ENCODE measurements around the gene GARS1.

GARS1 gene

DNA sequence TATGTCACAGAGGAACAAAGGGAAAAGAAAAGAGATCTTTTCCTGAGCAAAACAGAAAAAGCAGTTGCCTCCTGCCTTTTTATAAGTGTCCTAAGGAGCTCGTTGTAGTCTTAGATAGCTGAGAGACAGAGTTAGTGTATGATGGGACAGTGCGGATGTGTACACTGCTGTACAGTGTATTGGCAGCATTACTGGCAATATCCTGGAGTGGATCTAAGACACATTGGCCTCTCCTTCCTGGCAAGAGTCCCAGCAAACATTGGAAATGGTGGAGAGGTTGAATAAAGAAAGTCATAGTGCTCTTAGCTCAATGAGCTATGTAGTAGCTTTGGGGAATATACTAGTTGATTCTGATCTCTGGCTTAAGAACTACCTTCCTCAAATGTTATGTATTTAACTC is 22.7 kb downstream of the GARS1 start:
- H3K4me2 ChIP-seq (ENCODE audit: low read length): no peak overlapping the region
- H3K9ac ChIP-seq: no peak overlapping the region
- H3K36me3 ChIP-seq (ENCODE audit: control insufficient read depth, insufficient read depth, low read length): no peaks in the 10 kb centered on the region
- no peak overlapping the region for H3K27ac ChIP-seq
- H3K27me3 ChIP-seq (ENCODE audit: control insufficient read depth, insufficient read depth, low read length): no peaks in the 10 kb centered on the region
- H3K79me2 ChIP-seq: peaks cover 5% of the 10 kb centered on the region
- H3K4me3 ChIP-seq (ENCODE audit: low read depth, low read length): no peak overlapping the region
- H3K9me3 ChIP-seq (ENCODE audit: control insufficient read depth, low read length): no peaks in the 10 kb centered on the region
- peaks cover 2% of the 10 kb centered on the region for H3K4me1 ChIP-seq
- H2AFZ ChIP-seq: no peak overlapping the region
- TF ChIP-seq, protein P1, sequence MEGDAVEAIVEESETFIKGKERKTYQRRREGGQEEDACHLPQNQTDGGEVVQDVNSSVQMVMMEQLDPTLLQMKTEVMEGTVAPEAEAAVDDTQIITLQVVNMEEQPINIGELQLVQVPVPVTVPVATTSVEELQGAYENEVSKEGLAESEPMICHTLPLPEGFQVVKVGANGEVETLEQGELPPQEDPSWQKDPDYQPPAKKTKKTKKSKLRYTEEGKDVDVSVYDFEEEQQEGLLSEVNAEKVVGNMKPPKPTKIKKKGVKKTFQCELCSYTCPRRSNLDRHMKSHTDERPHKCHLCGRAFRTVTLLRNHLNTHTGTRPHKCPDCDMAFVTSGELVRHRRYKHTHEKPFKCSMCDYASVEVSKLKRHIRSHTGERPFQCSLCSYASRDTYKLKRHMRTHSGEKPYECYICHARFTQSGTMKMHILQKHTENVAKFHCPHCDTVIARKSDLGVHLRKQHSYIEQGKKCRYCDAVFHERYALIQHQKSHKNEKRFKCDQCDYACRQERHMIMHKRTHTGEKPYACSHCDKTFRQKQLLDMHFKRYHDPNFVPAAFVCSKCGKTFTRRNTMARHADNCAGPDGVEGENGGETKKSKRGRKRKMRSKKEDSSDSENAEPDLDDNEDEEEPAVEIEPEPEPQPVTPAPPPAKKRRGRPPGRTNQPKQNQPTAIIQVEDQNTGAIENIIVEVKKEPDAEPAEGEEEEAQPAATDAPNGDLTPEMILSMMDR (IDR thresholded peaks at IDR 0.05): no peak

DNA sequence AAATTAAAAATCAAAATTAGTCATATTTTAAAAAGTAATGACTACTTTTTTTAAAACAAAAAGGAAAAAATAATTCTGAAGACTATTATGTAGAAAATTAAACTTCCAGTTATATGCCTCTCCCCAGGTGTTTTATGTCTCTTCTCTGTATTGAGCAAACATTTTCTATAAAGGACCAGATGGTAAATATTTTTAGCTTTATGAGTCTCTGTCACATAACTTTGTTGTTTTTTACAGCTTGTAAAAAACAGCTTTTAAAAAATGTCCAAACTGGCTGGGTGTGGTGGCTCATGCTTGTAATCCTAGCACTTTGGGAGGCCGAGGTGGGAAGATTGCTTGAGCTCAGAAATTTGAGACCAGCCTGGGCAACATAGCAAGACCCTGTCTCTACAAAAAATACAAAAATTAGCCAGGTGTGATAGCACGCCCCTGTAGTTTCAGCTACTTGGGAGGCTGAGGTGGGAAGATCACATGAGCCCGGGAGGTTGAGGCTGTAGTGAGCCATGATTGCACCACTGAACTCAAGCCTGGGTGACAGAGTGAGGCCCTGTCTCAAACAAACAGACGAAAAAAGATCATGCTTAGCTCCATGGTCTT is 23.5 kb downstream of the GARS1 start:
- no peaks in the 10 kb centered on the region for H3K36me3 ChIP-seq (ENCODE audit: control insufficient read depth, insufficient read depth, low read length)
- TF ChIP-seq, protein P1 (IDR thresholded peaks at IDR 0.05): no peak
- no peaks in the 10 kb centered on the region for H3K9me3 ChIP-seq (ENCODE audit: control insufficient read depth, low read length)
- no peaks in the 10 kb centered on the region for H3K27me3 ChIP-seq (ENCODE audit: control insufficient read depth, insufficient read depth, low read length)
- no peak overlapping the region for H2AFZ ChIP-seq
- H3K9ac ChIP-seq: no peak overlapping the region
- H3K4me1 ChIP-seq: peaks cover 2% of the 10 kb centered on the region
- no peak overlapping the region for H3K27ac ChIP-seq
- H3K79me2 ChIP-seq: peaks cover 5% of the 10 kb centered on the region
- H3K4me3 ChIP-seq (ENCODE audit: low read depth, low read length): no peak overlapping the region
- H3K4me2 ChIP-seq (ENCODE audit: low read length): no peak overlapping the region

DNA sequence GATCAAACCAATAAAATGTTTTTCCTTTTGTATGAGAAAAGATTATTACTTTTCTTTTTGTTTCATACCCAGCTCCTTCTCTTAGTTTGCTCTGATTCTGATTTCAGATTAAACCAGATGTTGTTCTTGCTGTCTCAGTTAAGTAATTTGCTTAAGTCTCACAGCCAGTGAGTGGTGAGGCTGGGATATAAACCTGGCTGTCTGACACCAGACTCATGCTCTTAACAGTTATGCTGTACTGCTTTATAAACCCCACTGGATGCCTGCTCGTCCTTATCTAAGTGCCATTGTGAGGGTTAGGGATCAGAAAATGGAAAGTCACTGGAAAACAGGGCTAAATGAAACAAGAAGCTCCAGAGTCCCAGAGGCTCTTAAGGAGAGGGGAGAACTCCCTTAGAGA is 24.3 kb downstream of the GARS1 start:
- no peaks in the 10 kb centered on the region for H3K9me3 ChIP-seq (ENCODE audit: control insufficient read depth, low read length)
- peaks cover 2% of the 10 kb centered on the region for H3K4me1 ChIP-seq
- no peak overlapping the region for H3K4me3 ChIP-seq (ENCODE audit: low read depth, low read length)
- TF ChIP-seq, protein P1 (IDR thresholded peaks at IDR 0.05): no peak
- no peak overlapping the region for H3K27ac ChIP-seq
- H3K27me3 ChIP-seq (ENCODE audit: control insufficient read depth, insufficient read depth, low read length): no peaks in the 10 kb centered on the region
- H3K4me2 ChIP-seq (ENCODE audit: low read length): no peak overlapping the region
- no peak overlapping the region for H3K9ac ChIP-seq
- no peaks in the 10 kb centered on the region for H3K36me3 ChIP-seq (ENCODE audit: control insufficient read depth, insufficient read depth, low read length)
- H2AFZ ChIP-seq: no peak overlapping the region
- H3K79me2 ChIP-seq: peaks cover 5% of the 10 kb centered on the region

DNA sequence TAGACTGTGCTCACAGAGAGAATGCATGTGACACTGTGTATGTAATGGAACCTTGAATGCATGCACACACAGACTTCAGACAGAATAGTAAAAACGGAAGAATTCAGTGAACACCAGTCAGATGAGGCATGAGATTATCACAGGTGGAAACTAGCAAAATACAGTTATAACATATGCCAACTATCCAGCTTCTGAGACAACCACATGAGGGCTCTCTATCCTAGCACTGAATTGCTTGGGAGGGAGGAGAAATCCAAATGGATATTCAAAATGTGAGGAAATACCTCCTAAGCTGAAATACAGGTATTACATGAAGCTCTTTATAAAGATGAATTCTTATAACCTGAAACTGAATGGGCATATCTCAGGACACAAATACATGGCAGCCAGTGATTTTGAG is 30.6 kb downstream of the GARS1 start:
- TF ChIP-seq, protein P1 (IDR thresholded peaks at IDR 0.05): peak; percentile 22
- no peaks in the 10 kb centered on the region for H3K36me3 ChIP-seq (ENCODE audit: control insufficient read depth, insufficient read depth, low read length)
- H3K79me2 ChIP-seq: no peaks in the 10 kb centered on the region
- H3K4me3 ChIP-seq (ENCODE audit: low read depth, low read length): no peak overlapping the region
- H3K4me2 ChIP-seq (ENCODE audit: low read length): no peak overlapping the region
- peaks cover 5% of the 10 kb centered on the region for H3K4me1 ChIP-seq
- no peak overlapping the region for H2AFZ ChIP-seq
- no peaks in the 10 kb centered on the region for H3K27me3 ChIP-seq (ENCODE audit: control insufficient read depth, insufficient read depth, low read length)
- no peaks in the 10 kb centered on the region for H3K9me3 ChIP-seq (ENCODE audit: control insufficient read depth, low read length)
- no peak overlapping the region for H3K9ac ChIP-seq
- no peak overlapping the region for H3K27ac ChIP-seq

DNA sequence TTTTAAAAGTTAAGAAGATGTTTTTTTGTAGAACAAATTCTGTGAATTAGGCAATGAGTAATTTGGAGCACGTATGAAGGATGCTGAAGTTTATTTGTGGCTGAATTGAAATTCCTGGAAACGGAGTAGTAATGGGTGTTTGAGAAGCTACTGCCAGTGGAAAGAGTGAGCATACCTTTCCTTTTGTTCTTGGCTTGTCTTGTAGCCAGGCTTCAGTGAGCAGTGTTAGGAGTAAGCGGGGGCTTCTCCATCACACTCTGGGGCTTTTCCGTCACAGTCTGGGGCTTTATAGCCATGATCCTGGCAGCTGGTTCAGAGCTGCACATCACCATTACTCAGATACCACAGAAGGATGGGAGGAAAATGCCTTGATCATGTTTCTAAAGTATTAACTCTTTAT is 32.3 kb downstream of the GARS1 start:
- Histone ChIP-seq H3K9ac (no peak overlapping the region), H3K36me3 (ENCODE audit: control insufficient read depth, insufficient read depth, low read length) (no peaks in the 10 kb centered on the region)

More for the DNA sequence above, 32.3 kb downstream of the GARS1 start:
- Histone ChIP-seq H3K4me2 (ENCODE audit: low read length) (no peak overlapping the region), H3K9me3 (ENCODE audit: control insufficient read depth, low read length) (no peaks in the 10 kb centered on the region), H3K79me2 (no peaks in the 10 kb centered on the region), H3K27ac (no peak overlapping the region), H3K4me3 (ENCODE audit: low read depth, low read length) (no peak overlapping the region), H3K4me1 (peaks cover 5% of the 10 kb centered on the region), H2AFZ (no peak overlapping the region), H3K27me3 (ENCODE audit: control insufficient read depth, insufficient read depth, low read length) (no peaks in the 10 kb centered on the region)
- TF ChIP-seq, protein P1 (IDR thresholded peaks at IDR 0.05): no peak
